Kidney (tissue), 14 donors: ENCODE results near the gene ANG. TPM values are rescaled to one million over a fixed set of nuclear protein-coding genes. Genes with fewer than 3 reads are reported as not detected.

Source experiments
- DNase-seq, 5 donors: peaks; one replicate each; pipeline ENCODE4 v3.0.0-alpha.2; 2013 to 2020
- FAIRE-seq: peaks from 2 replicates; lab custom pipeline; 2012; peaks lifted over from hg19 to GRCh38; lab: Jason Lieb, UNC
- H3K27ac ChIP-seq, 2 donors: one replicate each; pipeline ENCODE4 v1.7.0; 2013; ENCODE audit warnings: low read depth in 2 of 2, low read length in 2 of 2, inconsistent platforms in 1 of 2
- H3K27me3 ChIP-seq: one replicate; pipeline ENCODE4 v1.7.1; 2013; ENCODE audit warnings: low read length, inconsistent platforms; ENCODE audit not compliant: control insufficient read depth, insufficient read depth
- H3K36me3 ChIP-seq, 3 donors: one replicate each; pipeline versions ENCODE4 v1.7.0 to v1.7.1; 2013; ENCODE audit warnings: low read length in 3 of 3, control low read depth in 1 of 3, inconsistent platforms in 1 of 3; ENCODE audit not compliant: insufficient read depth in 3 of 3, control insufficient read depth in 2 of 3
- H3K4me1 ChIP-seq, 3 donors: one replicate each; pipeline versions ENCODE4 v1.7.0 to v1.7.1; 2013; ENCODE audit warnings: low read length in 3 of 3, inconsistent platforms in 1 of 3, low read depth in 1 of 3; ENCODE audit not compliant: control insufficient read depth in 2 of 3, insufficient read depth in 2 of 3
- H3K4me3 ChIP-seq, 3 donors: one replicate each; pipeline versions ENCODE4 v1.7.0 to v1.8.1; 2013; ENCODE audit warnings: low read length in 3 of 3, control low read depth in 1 of 3, inconsistent platforms in 1 of 3
- H3K9ac ChIP-seq, 3 donors: one replicate each; pipeline versions ENCODE4 v1.7.0 to v1.7.1; 2013; ENCODE audit warnings: low read length in 3 of 3, control low read depth in 1 of 3, inconsistent platforms in 1 of 3
- H3K9me3 ChIP-seq, 3 donors: one replicate each; pipeline versions ENCODE4 v1.7.0 to v1.7.1; 2013; ENCODE audit warnings: low read length in 3 of 3, control low read depth in 1 of 3, inconsistent platforms in 1 of 3; ENCODE audit not compliant: control insufficient read depth in 2 of 3, insufficient read depth in 1 of 3
- CTCF ChIP-seq: IDR thresholded peaks from 3 replicates; pipeline ENCODE4 v1.5.1; 2012; ENCODE audit warnings: mild to moderate bottlenecking, moderate library complexity, borderline replicate concordance; ENCODE audit not compliant: insufficient read depth; ENCODE audit errors: extremely low read depth
- intact Hi-C: fragments of 100-400 bp; cut with DNase I; formaldehyde crosslinking; loops from one replicate; pipeline ENCODE4 v1.11.1; 2022
- polyA plus RNA-seq: library from polyadenylated mRNA; stranded (reverse); fragments of 350-450 nt; fragmentation: Illumina TruSeq; extraction: RNeasy Lipid Tissue Mini Kit (QIAGEN cat#74804); gene quantifications from one replicate; pipeline ENCODE4 v1.2.3, GENCODE V29; 2014; ENCODE audit warnings: low read depth, low replicate concordance; ENCODE audit not compliant: insufficient read depth
- total RNA-seq: library from RNA; stranded (reverse); fragmentation: NEBNext Ultra II Directional; extraction: Animal tissue kit (Norgen Biotek cat#: 25700); gene quantifications from one replicate; pipeline ENCODE4 v1.2.1, GENCODE V29; 2021
- donor health status: control.
- donor health status: control.
- donor health status: control.
- donor health status: control.
- donor health status: control.
- donor health status: DM: yes; HTN: yes; CAD: no.
- donor health status: Normal renal cell carcinoma (clear cell type).

ANG gene
- total and polyA plus RNA-seq, 2 donors from 2014 or later = 19.4 to 24.5 TPM

GRCh38 chr14:20658246-20658645 is 30.3 kb upstream of the ANG start:
- no peak for FAIRE-seq
- Histone ChIP-seq H3K4me1 (no peaks in the 10 kb centered on the region), H3K9me3 (no peaks in the 10 kb centered on the region), H3K4me3 (no peak overlapping the region), H3K27me3 (peaks cover 37% of the 10 kb centered on the region), H3K9ac (no peak overlapping the region), H3K27ac (no peak overlapping the region), H3K36me3 (no peaks in the 10 kb centered on the region)
- no peak for TF ChIP-seq CTCF
- intact Hi-C loops = no loop called here
- DNase-seq = peak in 1 of 5 donors; percentile 51

- peaks cover 37% of the 10 kb centered on the region for H3K27me3 ChIP-seq
- H3K27ac ChIP-seq = no peak overlapping the region
- H3K4me1 ChIP-seq = no peaks in the 10 kb centered on the region
- no peaks in the 10 kb centered on the region for H3K36me3 ChIP-seq
- no peak for TF ChIP-seq CTCF
- no peak overlapping the region for H3K9ac ChIP-seq
- DNase-seq (peak in 1 of 5 donors; percentile 24), FAIRE-seq (no peak)
- intact Hi-C loops = no loop called here
- no peak overlapping the region for H3K4me3 ChIP-seq
- H3K9me3 ChIP-seq = no peaks in the 10 kb centered on the region
These were observed 29.2 kb upstream of the ANG start for GRCh38 chr14:20659336-20659735.

- no peak for TF ChIP-seq CTCF
- intact Hi-C loops = no loop called here
- no peak overlapping the region for H3K27ac ChIP-seq
- DNase-seq = peak in 1 of 5 donors; percentile 38
- no peak overlapping the region for H3K4me3 ChIP-seq
- no peaks in the 10 kb centered on the region for H3K36me3 ChIP-seq
- H3K9ac ChIP-seq = no peak overlapping the region
- H3K4me1 ChIP-seq = no peaks in the 10 kb centered on the region
- no peaks in the 10 kb centered on the region for H3K9me3 ChIP-seq
- peaks cover 37% of the 10 kb centered on the region for H3K27me3 ChIP-seq
- FAIRE-seq = no peak
These were observed 28.7 kb upstream of the ANG start for GRCh38 chr14:20659813-20660395.

GRCh38 chr14:20661197-20661596 is 27.4 kb upstream of the ANG start:
- Histone ChIP-seq H3K4me1 (no peaks in the 10 kb centered on the region), H3K4me3 (no peak overlapping the region), H3K27ac (no peak overlapping the region), H3K36me3 (no peaks in the 10 kb centered on the region), H3K9ac (no peak overlapping the region), H3K9me3 (no peaks in the 10 kb centered on the region), H3K27me3 (peaks cover 32% of the 10 kb centered on the region)
- FAIRE-seq (no peak), DNase-seq (no peak)
- intact Hi-C loops = no loop called here
- TF ChIP-seq CTCF = no peak
